HG02970 (cell line): ENCODE results near the gene PYHIN1.

Experiments used
- ATAC-seq: cut with Tn5 transposase; IDR thresholded peaks from one replicate; pipeline ENCODE4 v1.9.1; 2021; ENCODE audit warnings: mild to moderate bottlenecking, moderate library complexity, moderate number of reproducible peaks; ENCODE audit not compliant: unreplicated experiment, low FRiP score

PYHIN1 gene

DNA sequence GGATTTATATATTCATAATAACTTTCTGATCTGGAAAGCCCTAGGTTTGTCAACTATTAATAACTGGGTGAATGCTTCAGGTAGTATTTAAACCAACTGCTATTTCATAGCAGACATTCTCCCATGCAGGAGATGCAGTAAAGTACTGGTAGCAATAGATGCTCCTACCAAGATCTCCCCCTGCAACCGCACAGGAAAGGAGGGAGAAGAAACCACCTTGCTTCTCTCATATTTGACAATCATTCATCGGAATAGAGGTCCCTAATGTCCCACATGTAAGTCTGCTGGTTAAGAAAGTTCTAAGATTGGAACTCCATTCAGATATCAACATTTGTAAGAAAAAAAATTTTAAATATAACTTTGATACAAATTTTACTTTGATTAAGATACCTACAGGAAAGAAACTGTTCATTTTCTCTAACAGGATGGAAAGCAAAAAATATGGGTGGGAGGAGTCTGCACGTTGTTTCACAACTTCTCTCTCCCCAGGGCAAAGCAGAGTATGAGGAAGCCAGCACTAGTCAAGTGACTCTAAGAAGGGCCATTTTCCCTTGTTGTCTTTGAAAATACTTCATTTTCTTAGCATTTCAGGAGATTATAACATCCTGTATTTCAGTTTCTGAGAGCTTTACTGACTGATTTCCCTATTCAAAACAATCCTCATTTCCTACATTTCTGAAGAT lies at the start of gene PYHIN1:
Gene PYHIN1, plus strand, starts transcription at position 498 of the 683 bp plus-strand sequence. CDS start 5,359 bp downstream, outside the sequence.
- ATAC-seq, result no peak

DNA sequence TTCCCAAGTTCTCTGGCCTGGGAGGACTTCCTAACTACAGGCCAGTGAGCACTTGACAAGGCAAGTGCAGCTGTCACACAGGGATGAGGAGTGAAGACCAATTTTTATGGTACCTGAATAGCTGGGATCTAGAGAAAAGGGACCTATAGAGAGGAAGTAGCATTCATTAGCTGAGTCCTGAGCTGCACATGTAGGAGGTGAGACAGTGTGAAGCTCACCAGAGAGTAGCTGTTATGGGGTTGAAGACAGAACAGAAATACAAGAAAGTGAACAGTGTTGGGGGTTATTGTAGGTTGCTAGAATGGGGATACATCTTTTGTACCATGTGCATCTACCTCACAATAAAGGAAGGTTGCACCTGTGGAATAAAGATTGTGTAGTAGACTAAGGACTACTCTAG lies 37.7 kb upstream of the PYHIN1 start:
- ATAC-seq, result no peak

GRCh38 chr1:158898722-158899121 lies 32.6 kb upstream of the PYHIN1 start:
- no peak for ATAC-seq

GRCh38 chr1:158901623-158902022 lies 29.7 kb upstream of the PYHIN1 start:
- ATAC-seq, result no peak

DNA sequence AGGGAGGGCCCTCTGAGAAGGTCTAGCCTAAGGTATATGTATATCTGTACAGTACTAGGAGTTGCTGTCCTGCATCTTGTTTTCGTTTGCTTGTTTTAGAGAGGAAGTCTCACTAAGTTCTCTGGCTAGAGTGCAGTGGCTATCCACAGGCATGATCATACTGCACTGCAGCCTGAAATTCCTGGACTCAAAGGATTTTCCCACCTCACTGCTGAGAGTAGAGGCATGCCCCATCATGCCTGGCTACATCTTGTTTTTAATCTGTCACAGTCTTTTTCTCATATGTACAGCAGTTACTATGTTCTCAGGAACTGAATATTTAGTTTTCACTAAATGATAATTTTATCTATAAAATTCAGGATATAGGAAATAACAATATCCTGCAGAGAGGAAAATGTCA lies 15.3 kb upstream of the PYHIN1 start:
- no peak for ATAC-seq

GRCh38 chr1:158924677-158925076 lies 6.7 kb upstream of the PYHIN1 start:
- no peak for ATAC-seq

- no peak for ATAC-seq
Measured at GRCh38 chr1:158930504-158930903, 848 bp upstream of the PYHIN1 start.

DNA sequence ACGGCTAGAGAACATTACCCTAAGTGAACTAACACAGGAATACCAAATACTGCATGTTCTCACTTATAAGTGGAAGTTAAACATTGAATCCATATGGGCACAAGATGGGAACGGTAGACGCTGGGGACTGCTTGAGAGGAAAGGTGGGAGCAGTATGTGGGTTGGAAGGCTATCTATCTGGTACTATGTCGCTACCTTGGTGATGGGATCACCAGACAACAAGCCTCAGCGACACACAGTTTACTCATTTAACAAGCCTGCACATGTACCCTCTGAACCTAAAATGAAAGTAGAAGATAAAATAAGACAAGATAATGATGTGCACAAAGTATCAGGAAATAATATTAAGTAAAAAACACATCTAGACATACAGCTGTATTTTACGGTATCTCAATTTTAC lies 819 bp downstream of the PYHIN1 start:
- no peak for ATAC-seq

DNA sequence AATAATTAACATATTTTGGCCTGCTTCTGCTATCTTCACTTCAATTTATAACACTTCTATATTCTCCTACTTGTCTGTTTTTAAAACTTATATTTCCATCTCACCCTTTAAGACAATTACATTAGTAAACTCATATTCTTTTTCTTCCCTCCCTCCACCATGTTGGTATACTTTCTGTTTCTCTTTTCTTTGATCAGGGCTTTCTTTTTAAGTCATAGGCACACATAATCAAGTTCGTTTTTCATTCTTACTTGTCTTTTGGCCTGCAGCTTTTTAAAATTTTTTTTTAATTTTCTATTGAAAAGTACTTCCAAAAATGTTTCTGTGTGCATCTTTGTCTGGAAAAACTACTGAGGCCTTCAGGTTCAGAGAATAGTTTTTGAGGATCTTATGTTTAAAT lies 2.3 kb downstream of the PYHIN1 start:
- ATAC-seq, result no peak

GRCh38 chr1:158939180-158939579 lies 7.8 kb downstream of the PYHIN1 start:
- no peak for ATAC-seq

GRCh38 chr1:158941317-158941716 lies 10.0 kb downstream of the PYHIN1 start:
- no peak for ATAC-seq

- no peak for ATAC-seq
Measured at GRCh38 chr1:158942490-158942889, 11.1 kb downstream of the PYHIN1 start.

GRCh38 chr1:158943059-158943458 lies 11.7 kb downstream of the PYHIN1 start:
- ATAC-seq, result no peak

GRCh38 chr1:158945061-158945460 lies 13.7 kb downstream of the PYHIN1 start:
- ATAC-seq, result no peak

- ATAC-seq, result no peak
Measured at GRCh38 chr1:158946785-158947184, 15.4 kb downstream of the PYHIN1 start.

- ATAC-seq, result no peak
Measured at GRCh38 chr1:158951956-158952355, 20.6 kb downstream of the PYHIN1 start.

GRCh38 chr1:158952416-158952815 lies 21.1 kb downstream of the PYHIN1 start:
- no peak for ATAC-seq

DNA sequence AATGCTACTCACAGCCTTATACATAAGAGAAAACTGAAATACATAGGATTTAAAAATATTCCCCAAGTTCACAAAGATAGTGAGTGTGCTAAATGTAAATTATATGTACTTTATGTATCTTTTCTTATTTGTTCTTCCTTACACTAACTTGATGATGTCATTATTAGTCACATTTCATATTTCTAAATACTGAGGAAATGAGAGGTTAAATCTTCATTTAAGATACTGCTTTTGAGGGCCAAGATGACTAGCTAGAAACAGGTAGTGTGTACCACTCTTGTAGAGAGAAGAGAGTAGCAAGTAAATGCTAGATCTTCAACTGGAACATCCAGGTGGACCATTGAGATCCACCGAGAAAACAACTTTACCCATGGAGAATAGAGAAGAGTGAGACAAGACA lies 29.8 kb downstream of the PYHIN1 start:
- no peak for ATAC-seq

DNA sequence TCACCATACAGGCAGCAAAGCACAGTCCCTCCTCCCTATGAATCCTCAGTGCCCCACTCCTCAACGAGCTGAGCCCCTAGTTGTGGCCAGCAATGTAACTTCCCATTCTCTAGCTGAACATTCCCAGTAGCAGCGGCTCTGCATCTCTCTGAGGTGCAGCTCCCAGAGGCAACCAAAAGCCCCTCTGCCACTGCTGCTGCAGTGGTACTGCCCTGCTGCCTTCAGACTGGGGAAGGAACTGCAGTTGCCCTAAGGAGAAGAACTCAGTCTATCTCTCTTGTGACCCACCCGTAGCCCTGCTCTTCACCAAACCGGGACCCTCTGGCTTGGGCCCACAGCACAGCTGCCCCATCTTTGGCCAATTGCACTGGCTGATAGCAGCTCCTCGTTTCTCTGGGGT lies 31.6 kb downstream of the PYHIN1 start:
- no peak for ATAC-seq

- ATAC-seq, result no peak
Measured at GRCh38 chr1:158969166-158969565, 37.8 kb downstream of the PYHIN1 start.

DNA sequence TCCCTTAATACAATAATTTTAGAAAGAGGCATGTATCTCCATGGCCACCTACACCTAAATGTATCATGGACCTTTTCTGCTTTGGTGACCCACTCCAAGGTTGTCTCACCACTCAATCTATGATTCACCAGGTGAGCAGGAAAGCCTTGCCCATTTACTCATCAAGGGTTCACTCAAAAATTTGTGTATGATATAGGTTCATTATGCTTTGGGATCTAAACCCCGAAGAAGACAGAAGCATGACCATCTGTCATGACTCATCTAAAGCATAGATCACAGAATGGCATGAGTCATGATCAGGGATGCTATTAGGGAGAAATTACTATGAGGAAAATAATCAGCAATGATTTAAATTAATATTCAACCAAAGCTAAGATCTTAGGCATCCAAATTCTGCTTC lies 38.5 kb downstream of the PYHIN1 start:
- no peak for ATAC-seq

DNA sequence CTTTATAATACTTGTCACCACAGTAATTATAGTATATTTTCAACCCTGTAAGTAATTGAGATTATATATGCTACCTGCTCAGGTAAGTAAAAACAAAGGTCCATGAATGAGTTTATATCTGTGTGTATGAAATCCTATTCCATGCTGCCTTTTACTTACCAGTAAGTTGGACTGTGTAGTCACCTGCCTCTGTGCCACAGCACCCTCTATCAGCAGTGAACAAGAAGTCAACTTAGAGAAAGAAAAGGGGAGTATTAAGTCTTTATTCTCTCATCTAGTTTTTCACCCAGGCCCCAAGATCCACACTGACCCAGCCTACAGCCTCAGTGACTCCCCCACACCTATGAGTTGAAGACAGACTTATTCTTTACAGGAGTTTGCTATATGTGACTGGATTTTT lies 41.5 kb downstream of the PYHIN1 start:
- ATAC-seq, result no peak

- ATAC-seq, result no peak
Measured at GRCh38 chr1:158976219-158976618, 44.9 kb downstream of the PYHIN1 start.
